Prostate gland (tissue), 2 donors: ENCODE measurements around the gene RCVRN.

Experiments used
- POLR2A ChIP-seq: fragments of 450-650 bp; IDR thresholded peaks from one replicate; pipeline ENCODE4 v1.6.1; 2016; ENCODE audit warnings: antibody characterized with exemption, mild to moderate bottlenecking
- POLR2AphosphoS5 ChIP-seq: sonication (generic); formaldehyde crosslinking; IDR thresholded peaks from one replicate; pipeline ENCODE4 v1.6.1; 2017; ENCODE audit warnings: antibody characterized with exemption
- TF ChIP-seq, protein P1 (sequence below), 4 experiments: fragments of 200-600 bp in 2 of 4; fragments of 450-650 bp in 2 of 4; sonication (generic) in 2 of 4; IDR thresholded peaks; 1 replicate in 3 of 4; 2 replicates in 1 of 4; pipeline ENCODE4 v1.5.1; 2016 to 2019; ENCODE audit warnings: antibody characterized with exemption in 4 of 4, mild to moderate bottlenecking in 2 of 4, moderate library complexity in 2 of 4

GRCh38 chr17:9899280-9900043 is 5.6 kb downstream of the RCVRN start:
- TF ChIP-seq, protein P1, sequence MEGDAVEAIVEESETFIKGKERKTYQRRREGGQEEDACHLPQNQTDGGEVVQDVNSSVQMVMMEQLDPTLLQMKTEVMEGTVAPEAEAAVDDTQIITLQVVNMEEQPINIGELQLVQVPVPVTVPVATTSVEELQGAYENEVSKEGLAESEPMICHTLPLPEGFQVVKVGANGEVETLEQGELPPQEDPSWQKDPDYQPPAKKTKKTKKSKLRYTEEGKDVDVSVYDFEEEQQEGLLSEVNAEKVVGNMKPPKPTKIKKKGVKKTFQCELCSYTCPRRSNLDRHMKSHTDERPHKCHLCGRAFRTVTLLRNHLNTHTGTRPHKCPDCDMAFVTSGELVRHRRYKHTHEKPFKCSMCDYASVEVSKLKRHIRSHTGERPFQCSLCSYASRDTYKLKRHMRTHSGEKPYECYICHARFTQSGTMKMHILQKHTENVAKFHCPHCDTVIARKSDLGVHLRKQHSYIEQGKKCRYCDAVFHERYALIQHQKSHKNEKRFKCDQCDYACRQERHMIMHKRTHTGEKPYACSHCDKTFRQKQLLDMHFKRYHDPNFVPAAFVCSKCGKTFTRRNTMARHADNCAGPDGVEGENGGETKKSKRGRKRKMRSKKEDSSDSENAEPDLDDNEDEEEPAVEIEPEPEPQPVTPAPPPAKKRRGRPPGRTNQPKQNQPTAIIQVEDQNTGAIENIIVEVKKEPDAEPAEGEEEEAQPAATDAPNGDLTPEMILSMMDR (IDR thresholded peaks at IDR 0.05) = no peak
- TF ChIP-seq POLR2AphosphoS5 (no peak), POLR2A (no peak)
